Measurements from ENCODE around the gene ZBTB2. TPM values are rescaled to one million over a fixed set of nuclear protein-coding genes. Genes with fewer than 3 reads are reported as not detected.

ZBTB2 gene
- total RNA-seq, 1 experiment from 2014 or later: 14.3 TPM

- no peak for DNase-seq (ENCODE audit: low spot score)
- no peak overlapping the region for H3K4me3 Mint-ChIP-seq
- H3K36me3 Mint-ChIP-seq: 0 out of 2 replicates have a peak, but pooled peaks cover 4% of the 10 kb centered on the region
- H3K9me3 Mint-ChIP-seq: no peaks in the 10 kb centered on the region
- POLR2A ChIA-PET: no interaction called here
- H3K4me1 Mint-ChIP-seq: peaks cover 43% of the 10 kb centered on the region
- no peak for ATAC-seq
- no peak for TF ChIP-seq NFYB (CRISPR knock-in tag; conservative IDR thresholded peaks at IDR 0.05; ENCODE audit: low read depth)
- no peak for TF ChIP-seq AFF4 (CRISPR knock-in tag; IDR thresholded peaks at IDR 0.05; ENCODE audit: borderline replicate concordance)
- TF ChIP-seq ZNF263 (CRISPR knock-in tag; IDR thresholded peaks at IDR 0.05; ENCODE audit: low read depth): no peak
- no peak for TF ChIP-seq KAT7 (CRISPR knock-in tag; IDR thresholded peaks at IDR 0.05; ENCODE audit: borderline replicate concordance)
- TF ChIP-seq, protein P1, sequence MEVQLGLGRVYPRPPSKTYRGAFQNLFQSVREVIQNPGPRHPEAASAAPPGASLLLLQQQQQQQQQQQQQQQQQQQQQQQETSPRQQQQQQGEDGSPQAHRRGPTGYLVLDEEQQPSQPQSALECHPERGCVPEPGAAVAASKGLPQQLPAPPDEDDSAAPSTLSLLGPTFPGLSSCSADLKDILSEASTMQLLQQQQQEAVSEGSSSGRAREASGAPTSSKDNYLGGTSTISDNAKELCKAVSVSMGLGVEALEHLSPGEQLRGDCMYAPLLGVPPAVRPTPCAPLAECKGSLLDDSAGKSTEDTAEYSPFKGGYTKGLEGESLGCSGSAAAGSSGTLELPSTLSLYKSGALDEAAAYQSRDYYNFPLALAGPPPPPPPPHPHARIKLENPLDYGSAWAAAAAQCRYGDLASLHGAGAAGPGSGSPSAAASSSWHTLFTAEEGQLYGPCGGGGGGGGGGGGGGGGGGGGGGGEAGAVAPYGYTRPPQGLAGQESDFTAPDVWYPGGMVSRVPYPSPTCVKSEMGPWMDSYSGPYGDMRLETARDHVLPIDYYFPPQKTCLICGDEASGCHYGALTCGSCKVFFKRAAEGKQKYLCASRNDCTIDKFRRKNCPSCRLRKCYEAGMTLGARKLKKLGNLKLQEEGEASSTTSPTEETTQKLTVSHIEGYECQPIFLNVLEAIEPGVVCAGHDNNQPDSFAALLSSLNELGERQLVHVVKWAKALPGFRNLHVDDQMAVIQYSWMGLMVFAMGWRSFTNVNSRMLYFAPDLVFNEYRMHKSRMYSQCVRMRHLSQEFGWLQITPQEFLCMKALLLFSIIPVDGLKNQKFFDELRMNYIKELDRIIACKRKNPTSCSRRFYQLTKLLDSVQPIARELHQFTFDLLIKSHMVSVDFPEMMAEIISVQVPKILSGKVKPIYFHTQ (CRISPR knock-in tag; IDR thresholded peaks at IDR 0.05): no peak
- TF ChIP-seq CBFB (CRISPR knock-in tag; IDR thresholded peaks at IDR 0.05; ENCODE audit: low read depth): no peak
- TF ChIP-seq CREB1 (CRISPR knock-in tag; IDR thresholded peaks at IDR 0.05): no peak
- TF ChIP-seq ZNF121 (CRISPR knock-in tag; IDR thresholded peaks at IDR 0.05): no peak
- no peak for TF ChIP-seq GRHL2 (CRISPR knock-in tag; IDR thresholded peaks at IDR 0.05; ENCODE audit: insufficient replicate concordance, severe bottlenecking)
- TF ChIP-seq, protein P2, sequence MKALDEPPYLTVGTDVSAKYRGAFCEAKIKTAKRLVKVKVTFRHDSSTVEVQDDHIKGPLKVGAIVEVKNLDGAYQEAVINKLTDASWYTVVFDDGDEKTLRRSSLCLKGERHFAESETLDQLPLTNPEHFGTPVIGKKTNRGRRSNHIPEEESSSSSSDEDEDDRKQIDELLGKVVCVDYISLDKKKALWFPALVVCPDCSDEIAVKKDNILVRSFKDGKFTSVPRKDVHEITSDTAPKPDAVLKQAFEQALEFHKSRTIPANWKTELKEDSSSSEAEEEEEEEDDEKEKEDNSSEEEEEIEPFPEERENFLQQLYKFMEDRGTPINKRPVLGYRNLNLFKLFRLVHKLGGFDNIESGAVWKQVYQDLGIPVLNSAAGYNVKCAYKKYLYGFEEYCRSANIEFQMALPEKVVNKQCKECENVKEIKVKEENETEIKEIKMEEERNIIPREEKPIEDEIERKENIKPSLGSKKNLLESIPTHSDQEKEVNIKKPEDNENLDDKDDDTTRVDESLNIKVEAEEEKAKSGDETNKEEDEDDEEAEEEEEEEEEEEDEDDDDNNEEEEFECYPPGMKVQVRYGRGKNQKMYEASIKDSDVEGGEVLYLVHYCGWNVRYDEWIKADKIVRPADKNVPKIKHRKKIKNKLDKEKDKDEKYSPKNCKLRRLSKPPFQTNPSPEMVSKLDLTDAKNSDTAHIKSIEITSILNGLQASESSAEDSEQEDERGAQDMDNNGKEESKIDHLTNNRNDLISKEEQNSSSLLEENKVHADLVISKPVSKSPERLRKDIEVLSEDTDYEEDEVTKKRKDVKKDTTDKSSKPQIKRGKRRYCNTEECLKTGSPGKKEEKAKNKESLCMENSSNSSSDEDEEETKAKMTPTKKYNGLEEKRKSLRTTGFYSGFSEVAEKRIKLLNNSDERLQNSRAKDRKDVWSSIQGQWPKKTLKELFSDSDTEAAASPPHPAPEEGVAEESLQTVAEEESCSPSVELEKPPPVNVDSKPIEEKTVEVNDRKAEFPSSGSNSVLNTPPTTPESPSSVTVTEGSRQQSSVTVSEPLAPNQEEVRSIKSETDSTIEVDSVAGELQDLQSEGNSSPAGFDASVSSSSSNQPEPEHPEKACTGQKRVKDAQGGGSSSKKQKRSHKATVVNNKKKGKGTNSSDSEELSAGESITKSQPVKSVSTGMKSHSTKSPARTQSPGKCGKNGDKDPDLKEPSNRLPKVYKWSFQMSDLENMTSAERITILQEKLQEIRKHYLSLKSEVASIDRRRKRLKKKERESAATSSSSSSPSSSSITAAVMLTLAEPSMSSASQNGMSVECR (CRISPR knock-in tag; IDR thresholded peaks at IDR 0.05; ENCODE audit: borderline replicate concordance): no peak
- TF ChIP-seq, protein P3, sequence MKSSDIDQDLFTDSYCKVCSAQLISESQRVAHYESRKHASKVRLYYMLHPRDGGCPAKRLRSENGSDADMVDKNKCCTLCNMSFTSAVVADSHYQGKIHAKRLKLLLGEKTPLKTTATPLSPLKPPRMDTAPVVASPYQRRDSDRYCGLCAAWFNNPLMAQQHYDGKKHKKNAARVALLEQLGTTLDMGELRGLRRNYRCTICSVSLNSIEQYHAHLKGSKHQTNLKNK (CRISPR knock-in tag; IDR thresholded peaks at IDR 0.05): no peak
- TF ChIP-seq, protein P4, sequence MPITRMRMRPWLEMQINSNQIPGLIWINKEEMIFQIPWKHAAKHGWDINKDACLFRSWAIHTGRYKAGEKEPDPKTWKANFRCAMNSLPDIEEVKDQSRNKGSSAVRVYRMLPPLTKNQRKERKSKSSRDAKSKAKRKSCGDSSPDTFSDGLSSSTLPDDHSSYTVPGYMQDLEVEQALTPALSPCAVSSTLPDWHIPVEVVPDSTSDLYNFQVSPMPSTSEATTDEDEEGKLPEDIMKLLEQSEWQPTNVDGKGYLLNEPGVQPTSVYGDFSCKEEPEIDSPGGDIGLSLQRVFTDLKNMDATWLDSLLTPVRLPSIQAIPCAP (CRISPR knock-in tag; IDR thresholded peaks at IDR 0.05): no peak
- TF ChIP-seq, protein P5, sequence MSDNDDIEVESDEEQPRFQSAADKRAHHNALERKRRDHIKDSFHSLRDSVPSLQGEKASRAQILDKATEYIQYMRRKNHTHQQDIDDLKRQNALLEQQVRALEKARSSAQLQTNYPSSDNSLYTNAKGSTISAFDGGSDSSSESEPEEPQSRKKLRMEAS (CRISPR knock-in tag; IDR thresholded peaks at IDR 0.05): no peak
- peak overlapping the region; percentile 36; the same call in 1 of the 2 replicates for H3K27ac Mint-ChIP-seq
- H3K27me3 Mint-ChIP-seq (ENCODE audit: low read depth): no peaks in the 10 kb centered on the region
- CTCF ChIA-PET: no interaction called here
Observed at GRCh38 chr6:151388236-151388635, 3.1 kb downstream of the ZBTB2 start.
